ENCODE results near the gene CDC5L.

The CDC5L gene

GRCh38 chr6:44442236-44442635 is 54.7 kb downstream of the CDC5L start:
- H3K4me3 ChIP-seq (ENCODE audit: low read depth, low read length), result no peak overlapping the region
- no peak overlapping the region for H2AFZ ChIP-seq (ENCODE audit: insufficient read depth, low read length, poor library complexity)
- no peaks in the 10 kb centered on the region for H3K27me3 ChIP-seq (ENCODE audit: insufficient read depth, low read length)
- no peaks in the 10 kb centered on the region for H3K4me1 ChIP-seq (ENCODE audit: control insufficient read depth in 1 of 2, insufficient read depth in 2 of 2, low read length in 2 of 2)
- H3K27ac ChIP-seq (ENCODE audit: low read depth, low read length), result no peak overlapping the region
- no peaks in the 10 kb centered on the region for H3K79me2 ChIP-seq (ENCODE audit: control insufficient read depth, insufficient read depth, low read length, poor library complexity)
- no peak overlapping the region for H3K14ac ChIP-seq (ENCODE audit: low read length)
- no peak overlapping the region for H3K4me2 ChIP-seq (ENCODE audit: low read length)
- no peak overlapping the region for H3K18ac ChIP-seq (ENCODE audit: low read length)
- no peaks in the 10 kb centered on the region for H3K79me1 ChIP-seq (ENCODE audit: low read length)
- no peak overlapping the region for H3K23ac ChIP-seq (ENCODE audit: low read length)
- H2BK120ac ChIP-seq (ENCODE audit: insufficient read depth, low read length, poor library complexity), result no peak overlapping the region
- no peak overlapping the region for H3K4ac ChIP-seq (ENCODE audit: low read depth, low read length)
- H2BK12ac ChIP-seq (ENCODE audit: low read length), result no peak overlapping the region
- H2AK5ac ChIP-seq (ENCODE audit: low read length), result no peak overlapping the region
- H2BK5ac ChIP-seq (ENCODE audit: low read depth, low read length, poor library complexity), result no peak overlapping the region
- no CpG with 5 or more reads among the region's 1 CpG for WGBS (ENCODE audit: extremely low coverage, insufficient coverage, insufficient read length)
- H3K36me3 ChIP-seq (ENCODE audit: control insufficient read depth in 1 of 2, insufficient read depth in 2 of 2, low read length in 2 of 2), result peaks cover 3% of the 10 kb centered on the region in 2 experiments
- no peak overlapping the region for H4K12ac ChIP-seq (ENCODE audit: low read depth, low read length)
- no peak overlapping the region for H4K91ac ChIP-seq (ENCODE audit: low read depth, low read length)
- peaks cover 1% of the 10 kb centered on the region for H3K9me3 ChIP-seq (ENCODE audit: insufficient read depth, low read depth, low read length)
- no peak for DNase-seq
- no peak overlapping the region for H4K8ac ChIP-seq (ENCODE audit: low read depth, low read length)
- H3K9ac ChIP-seq (ENCODE audit: low read length), result no peak overlapping the region

GRCh38 chr6:44442833-44443444 is 55.4 kb downstream of the CDC5L start:
- Histone ChIP-seq H3K9me3 (ENCODE audit: insufficient read depth, low read depth, low read length) (peaks cover 1% of the 10 kb centered on the region), H4K8ac (ENCODE audit: low read depth, low read length) (no peak overlapping the region)

GRCh38 chr6:44444853-44445252 is 57.3 kb downstream of the CDC5L start:
- no peak overlapping the region for H2AFZ ChIP-seq (ENCODE audit: insufficient read depth, low read length, poor library complexity)
- H3K27ac ChIP-seq (ENCODE audit: low read depth, low read length), result no peak overlapping the region
- H3K36me3 ChIP-seq (ENCODE audit: control insufficient read depth in 1 of 2, insufficient read depth in 2 of 2, low read length in 2 of 2), result peaks cover 3 to 5% of the 10 kb centered on the region in 2 experiments
- no peaks in the 10 kb centered on the region for H3K27me3 ChIP-seq (ENCODE audit: insufficient read depth, low read length)
- no peak overlapping the region for H2BK5ac ChIP-seq (ENCODE audit: low read depth, low read length, poor library complexity)
- peak overlapping the region; percentile 52 for H3K18ac ChIP-seq (ENCODE audit: low read length)
- H2BK120ac ChIP-seq (ENCODE audit: insufficient read depth, low read length, poor library complexity), result no peak overlapping the region
- no peak overlapping the region for H3K4me3 ChIP-seq (ENCODE audit: low read depth, low read length)
- WGBS (ENCODE audit: extremely low coverage, insufficient coverage, insufficient read length), result no CpG with 5 or more reads among the region's 1 CpG
- no peak overlapping the region for H3K4me2 ChIP-seq (ENCODE audit: low read length)
- no peak for DNase-seq
- no peaks in the 10 kb centered on the region for H3K79me1 ChIP-seq (ENCODE audit: low read length)
- no peak overlapping the region for H4K8ac ChIP-seq (ENCODE audit: low read depth, low read length)
- no peaks in the 10 kb centered on the region for H3K79me2 ChIP-seq (ENCODE audit: control insufficient read depth, insufficient read depth, low read length, poor library complexity)
- peaks cover 1% of the 10 kb centered on the region for H3K9me3 ChIP-seq (ENCODE audit: insufficient read depth, low read depth, low read length)
- H3K4ac ChIP-seq (ENCODE audit: low read depth, low read length), result no peak overlapping the region
- H2BK12ac ChIP-seq (ENCODE audit: low read length), result no peak overlapping the region
- no peak overlapping the region for H4K91ac ChIP-seq (ENCODE audit: low read depth, low read length)
- no peak overlapping the region for H4K12ac ChIP-seq (ENCODE audit: low read depth, low read length)
- H2AK5ac ChIP-seq (ENCODE audit: low read length), result no peak overlapping the region
- H3K23ac ChIP-seq (ENCODE audit: low read length), result no peak overlapping the region
- H3K14ac ChIP-seq (ENCODE audit: low read length), result no peak overlapping the region
- H3K4me1 ChIP-seq (ENCODE audit: control insufficient read depth in 1 of 2, insufficient read depth in 2 of 2, low read length in 2 of 2), result no peaks in the 10 kb centered on the region
- no peak overlapping the region for H3K9ac ChIP-seq (ENCODE audit: low read length)

More at GRCh38 chr6:44442833-44443444, 55.4 kb downstream of the CDC5L start:
- H3K18ac ChIP-seq (ENCODE audit: low read length), result no peak overlapping the region
- H2BK120ac ChIP-seq (ENCODE audit: insufficient read depth, low read length, poor library complexity), result no peak overlapping the region
- no peak overlapping the region for H3K23ac ChIP-seq (ENCODE audit: low read length)
- DNase-seq, result no peak
- no peak overlapping the region for H2BK5ac ChIP-seq (ENCODE audit: low read depth, low read length, poor library complexity)
- no peak overlapping the region for H3K4ac ChIP-seq (ENCODE audit: low read depth, low read length)
- H3K27ac ChIP-seq (ENCODE audit: low read depth, low read length), result no peak overlapping the region
- H3K27me3 ChIP-seq (ENCODE audit: insufficient read depth, low read length), result no peaks in the 10 kb centered on the region
- H3K36me3 ChIP-seq (ENCODE audit: control insufficient read depth in 1 of 2, insufficient read depth in 2 of 2, low read length in 2 of 2), result peaks cover 3 to 5% of the 10 kb centered on the region in 2 experiments
- H3K79me1 ChIP-seq (ENCODE audit: low read length), result no peaks in the 10 kb centered on the region
- H3K9ac ChIP-seq (ENCODE audit: low read length), result no peak overlapping the region
- no peaks in the 10 kb centered on the region for H3K79me2 ChIP-seq (ENCODE audit: control insufficient read depth, insufficient read depth, low read length, poor library complexity)
- H4K91ac ChIP-seq (ENCODE audit: low read depth, low read length), result no peak overlapping the region
- no peak overlapping the region for H4K12ac ChIP-seq (ENCODE audit: low read depth, low read length)
- no peak overlapping the region for H2AFZ ChIP-seq (ENCODE audit: insufficient read depth, low read length, poor library complexity)
- no peak overlapping the region for H2AK5ac ChIP-seq (ENCODE audit: low read length)
- H2BK12ac ChIP-seq (ENCODE audit: low read length), result no peak overlapping the region
- H3K4me1 ChIP-seq (ENCODE audit: control insufficient read depth in 1 of 2, insufficient read depth in 2 of 2, low read length in 2 of 2), result no peaks in the 10 kb centered on the region
- no peak overlapping the region for H3K14ac ChIP-seq (ENCODE audit: low read length)
- H3K4me2 ChIP-seq (ENCODE audit: low read length), result no peak overlapping the region
- no peak overlapping the region for H3K4me3 ChIP-seq (ENCODE audit: low read depth, low read length)

GRCh38 chr6:44446626-44447300 is 59.3 kb downstream of the CDC5L start:
- Histone ChIP-seq H2BK120ac (ENCODE audit: insufficient read depth, low read length, poor library complexity) (no peak overlapping the region), H2AK5ac (ENCODE audit: low read length) (no peak overlapping the region), H3K27ac (ENCODE audit: low read depth, low read length) (no peak overlapping the region), H3K79me2 (ENCODE audit: control insufficient read depth, insufficient read depth, low read length, poor library complexity) (no peaks in the 10 kb centered on the region), H2AFZ (ENCODE audit: insufficient read depth, low read length, poor library complexity) (no peak overlapping the region), H3K36me3 (ENCODE audit: control insufficient read depth in 1 of 2, insufficient read depth in 2 of 2, low read length in 2 of 2) (peaks cover 3 to 7% of the 10 kb centered on the region in 2 experiments), H2BK5ac (ENCODE audit: low read depth, low read length, poor library complexity) (no peak overlapping the region), H4K91ac (ENCODE audit: low read depth, low read length) (no peak overlapping the region), H3K23ac (ENCODE audit: low read length) (no peak overlapping the region), H3K27me3 (ENCODE audit: insufficient read depth, low read length) (no peaks in the 10 kb centered on the region), H3K18ac (ENCODE audit: low read length) (no peak overlapping the region), H3K4me2 (ENCODE audit: low read length) (no peak overlapping the region), H3K9me3 (ENCODE audit: insufficient read depth, low read depth, low read length) (peaks cover 1% of the 10 kb centered on the region), H3K4ac (ENCODE audit: low read depth, low read length) (no peak overlapping the region), H3K79me1 (ENCODE audit: low read length) (no peaks in the 10 kb centered on the region), H4K8ac (ENCODE audit: low read depth, low read length) (no peak overlapping the region), H4K12ac (ENCODE audit: low read depth, low read length) (no peak overlapping the region), H3K4me3 (ENCODE audit: low read depth, low read length) (no peak overlapping the region), H3K14ac (ENCODE audit: low read length) (no peak overlapping the region), H3K4me1 (ENCODE audit: control insufficient read depth in 1 of 2, insufficient read depth in 2 of 2, low read length in 2 of 2) (no peaks in the 10 kb centered on the region), H2BK12ac (ENCODE audit: low read length) (no peak overlapping the region), H3K9ac (ENCODE audit: low read length) (no peak overlapping the region)
- no CpG with 5 or more reads among the region's 4 CpGs for WGBS (ENCODE audit: extremely low coverage, insufficient coverage, insufficient read length)
- DNase-seq, result peak in 1 of 2 donors; percentile 43

Data from trophoblast cell (in vitro differentiated cells and primary cell).